Gastrocnemius medialis (tissue), 4 donors: ENCODE data around the gene IL1F10. TPM values are rescaled to one million over a fixed set of nuclear protein-coding genes. Genes with fewer than 3 reads are reported as not detected.
"Not testable (repeated sequence)": the region's sequence is repeated elsewhere in the genome, so short reads cannot be mapped to it uniquely, and the experiment has no call there.

Experiments
- ATAC-seq, 2 donors: fragments of 150-250 bp; one replicate each; pipeline ENCODE4 v1.9.1; 2016
- DNase-seq, 2 donors: peaks; one replicate each; pipeline ENCODE4 v3.0.0-alpha.2; 2019
- H3K27ac ChIP-seq, 4 donors: fragments of 200-600 bp; sonication (generic); 1 replicate in 1 of 4; 2 replicates in 3 of 4; pipeline ENCODE4 v1.5.1; 2016 to 2018; ENCODE audit warnings: mild to moderate bottlenecking in 2 of 4, moderate library complexity in 1 of 4
- H3K27me3 ChIP-seq, 3 donors: fragments of 200-600 bp; sonication (generic) in 2 of 3; 1 replicate in 1 of 3; 2 replicates in 2 of 3; pipeline versions ENCODE4 v1.5.1 to v1.6.0; 2016 to 2019; ENCODE audit warnings: mild to moderate bottlenecking in 1 of 3, moderate library complexity in 1 of 3
- H3K36me3 ChIP-seq, 2 donors: fragments of 200-600 bp; sonication (generic) in 1 of 2; one replicate each; pipeline ENCODE4 v1.5.1; 2017 to 2018
- H3K4me1 ChIP-seq, 2 donors: fragments of 200-600 bp; sonication (generic) in 1 of 2; one replicate each; pipeline ENCODE4 v1.5.1; 2016 to 2017; ENCODE audit warnings: mild to moderate bottlenecking in 2 of 2
- H3K4me3 ChIP-seq, 4 donors: fragments of 200-600 bp; sonication (generic) in 3 of 4; 1 replicate in 1 of 4; 2 replicates in 3 of 4; pipeline ENCODE4 v1.5.1; 2016 to 2019; ENCODE audit warnings: mild to moderate bottlenecking in 2 of 4
- H3K9me3 ChIP-seq, 3 donors: fragments of 200-600 bp; sonication (generic) in 2 of 3; 1 replicate in 1 of 3; 2 replicates in 2 of 3; pipeline ENCODE4 v1.5.1; 2016 to 2019
- CTCF ChIP-seq, 5 experiments: fragments of 450-650 bp in 3 of 5; fragments of 200-600 bp in 2 of 5; sonication (generic) in 2 of 5; IDR thresholded peaks in 4 of 5; conservative IDR thresholded peaks in 1 of 5; 1 replicate in 4 of 5; 2 replicates in 1 of 5; pipeline ENCODE4 v1.5.1; 2016 to 2019; ENCODE audit warnings: antibody characterized with exemption in 5 of 5, mild to moderate bottlenecking in 3 of 5, moderate library complexity in 3 of 5
- POLR2A ChIP-seq, 2 donors: fragments of 450-650 bp; IDR thresholded peaks; one replicate each; pipeline ENCODE4 v1.6.1; 2017; ENCODE audit warnings: antibody characterized with exemption in 2 of 2, mild to moderate bottlenecking in 2 of 2, moderate library complexity in 2 of 2
- in situ Hi-C, 4 donors: fragments of 200-750 bp; cut with MboI; loops; one replicate each; pipeline versions ENCODE4 v1.15.0 to v1.8.0; 2017; ENCODE audit warnings: low sequenced_read_pairs in 4 of 4
- intact Hi-C: fragments of 100-400 bp; cut with DNase I; formaldehyde crosslinking; loops from one replicate; pipeline ENCODE4 v1.15.1; 2023; ENCODE audit warnings: low total_unique reads
- total RNA-seq, 4 donors: library from RNA; depleted of rRNA; stranded (reverse); fragments of >200 nt; gene quantifications; one replicate each; pipeline versions ENCODE4 v1.1.0 to v1.2.3, GENCODE V29; 2016

IL1F10 gene
- total RNA-seq, 4 donors from 2014 or later = not detected

- no peaks in the 10 kb centered on the region for H3K9me3 ChIP-seq
- no peaks in the 10 kb centered on the region for H3K27me3 ChIP-seq
- TF ChIP-seq CTCF (IDR thresholded peaks at IDR 0.05 in 4 of 5, conservative IDR thresholded peaks at IDR 0.05 in 1 of 5) (no peak), POLR2A (IDR thresholded peaks at IDR 0.05) (no peak)
- no peaks in the 10 kb centered on the region for H3K36me3 ChIP-seq
- ATAC-seq (no peak), DNase-seq (no peak)
- in situ Hi-C loops = no loop called here
- H3K27ac ChIP-seq = no peak overlapping the region
- no peaks in the 10 kb centered on the region for H3K4me1 ChIP-seq
- intact Hi-C loops = no loop called here
- H3K4me3 ChIP-seq = no peak overlapping the region
These were observed 25.8 kb downstream of the IL1F10 start for GRCh38 chr2:113093613-113093977.

GRCh38 chr2:113096306-113096705 lies 28.5 kb downstream of the IL1F10 start:
- H3K4me3 ChIP-seq, H3K4me1 ChIP-seq, intact Hi-C loops, ATAC-seq, H3K27ac ChIP-seq, H3K27me3 ChIP-seq, in situ Hi-C loops, DNase-seq, H3K36me3 ChIP-seq, H3K9me3 ChIP-seq: not testable (repeated sequence)

GRCh38 chr2:113096842-113097618 lies 29.3 kb downstream of the IL1F10 start:
- H3K4me3 ChIP-seq, H3K9me3 ChIP-seq, intact Hi-C loops, H3K27ac ChIP-seq, H3K4me1 ChIP-seq, H3K36me3 ChIP-seq, DNase-seq, in situ Hi-C loops, ATAC-seq, H3K27me3 ChIP-seq: not testable (repeated sequence)

GRCh38 chr2:113098041-113098440 lies 30.3 kb downstream of the IL1F10 start:
- Histone ChIP-seq H3K9me3 (no peaks in the 10 kb centered on the region), H3K27me3 (no peaks in the 10 kb centered on the region), H3K4me1 (no peaks in the 10 kb centered on the region), H3K36me3 (no peaks in the 10 kb centered on the region), H3K27ac (no peak overlapping the region), H3K4me3 (no peak overlapping the region)
- intact Hi-C loops = no loop called here
- in situ Hi-C loops = no loop called here
- ATAC-seq = no peak
- no peak for TF ChIP-seq POLR2A (IDR thresholded peaks at IDR 0.05)
- no peak for TF ChIP-seq CTCF (IDR thresholded peaks at IDR 0.05 in 4 of 5, conservative IDR thresholded peaks at IDR 0.05 in 1 of 5)
- no peak for DNase-seq

GRCh38 chr2:113098532-113098931 lies 30.8 kb downstream of the IL1F10 start:
- Histone ChIP-seq H3K36me3 (no peaks in the 10 kb centered on the region), H3K4me3 (no peak overlapping the region), H3K4me1 (no peaks in the 10 kb centered on the region), H3K27me3 (no peaks in the 10 kb centered on the region), H3K27ac (no peak overlapping the region), H3K9me3 (no peaks in the 10 kb centered on the region)
- no peak for TF ChIP-seq POLR2A (IDR thresholded peaks at IDR 0.05)
- no peak for TF ChIP-seq CTCF (IDR thresholded peaks at IDR 0.05 in 4 of 5, conservative IDR thresholded peaks at IDR 0.05 in 1 of 5)
- ATAC-seq = no peak
- DNase-seq = no peak
- intact Hi-C loops (no loop called here), in situ Hi-C loops (no loop called here)

GRCh38 chr2:113102133-113102532 lies 34.4 kb downstream of the IL1F10 start:
- intact Hi-C loops = no loop called here
- H3K4me1 ChIP-seq = no peaks in the 10 kb centered on the region
- H3K4me3 ChIP-seq = no peak overlapping the region
- no peak for DNase-seq
- TF ChIP-seq POLR2A (IDR thresholded peaks at IDR 0.05) (no peak), CTCF (IDR thresholded peaks at IDR 0.05 in 4 of 5, conservative IDR thresholded peaks at IDR 0.05 in 1 of 5) (no peak)
- ATAC-seq = no peak
- no peaks in the 10 kb centered on the region for H3K36me3 ChIP-seq
- no peaks in the 10 kb centered on the region for H3K27me3 ChIP-seq
- H3K27ac ChIP-seq = no peak overlapping the region
- in situ Hi-C loops = no loop called here
- no peaks in the 10 kb centered on the region for H3K9me3 ChIP-seq
